Activated CD8-positive, alpha-beta memory T cell treated with anti-CD3 and anti-CD28 coated beads, Interleukin-2, amount 50 U/mL, for 48 hours (primary cell): ENCODE measurements around the gene PLEKHB2.
"Not testable (repeated sequence)": the region's sequence is repeated elsewhere in the genome, so short reads cannot be mapped to it uniquely, and the experiment has no call there.

ENCODE experiments used
- DNase-seq: peaks from one replicate; pipeline ENCODE4 v3.0.0-alpha.2; 2020

Gene PLEKHB2

DNA sequence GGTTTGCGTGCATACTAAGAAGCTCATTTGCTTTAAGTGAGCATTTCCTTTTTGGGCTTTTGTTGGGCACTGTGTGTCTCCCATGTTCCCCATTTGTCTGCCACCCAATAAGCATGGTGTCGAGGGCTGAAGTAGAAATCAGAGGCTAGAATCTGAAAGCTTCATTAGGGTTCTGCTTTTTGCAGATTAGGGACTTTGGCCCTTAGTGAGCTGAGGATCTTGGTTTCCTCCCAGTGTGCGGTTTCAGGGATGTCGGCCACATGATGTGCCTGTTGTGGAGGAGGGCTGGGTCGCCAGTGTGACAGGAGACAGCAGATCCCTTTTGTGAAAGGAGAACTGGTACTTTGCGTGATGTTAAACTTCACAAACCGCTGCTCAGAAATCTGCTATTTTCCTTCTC, 41.1 kb downstream of the PLEKHB2 start:
- DNase-seq, result no peak

DNA sequence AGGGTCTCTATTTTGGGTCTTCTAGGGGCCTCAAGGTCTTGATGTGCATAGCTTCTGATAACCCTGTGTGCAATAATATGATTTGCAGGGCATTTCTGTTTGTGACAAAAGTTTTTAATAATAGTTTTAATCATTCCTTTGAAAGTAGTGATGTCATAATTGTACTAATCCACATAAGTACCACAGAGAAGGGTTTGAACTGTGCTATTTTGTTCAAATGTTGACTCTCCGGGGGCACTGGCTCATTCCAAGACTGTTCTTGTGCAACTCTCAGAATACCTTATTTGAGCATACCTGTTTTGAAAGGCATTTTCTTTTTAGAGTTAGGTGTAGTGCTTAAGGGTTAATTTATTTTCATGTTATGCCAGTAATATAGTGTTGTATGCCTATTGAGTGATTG, 41.6 kb downstream of the PLEKHB2 start:
- no peak for DNase-seq

DNA sequence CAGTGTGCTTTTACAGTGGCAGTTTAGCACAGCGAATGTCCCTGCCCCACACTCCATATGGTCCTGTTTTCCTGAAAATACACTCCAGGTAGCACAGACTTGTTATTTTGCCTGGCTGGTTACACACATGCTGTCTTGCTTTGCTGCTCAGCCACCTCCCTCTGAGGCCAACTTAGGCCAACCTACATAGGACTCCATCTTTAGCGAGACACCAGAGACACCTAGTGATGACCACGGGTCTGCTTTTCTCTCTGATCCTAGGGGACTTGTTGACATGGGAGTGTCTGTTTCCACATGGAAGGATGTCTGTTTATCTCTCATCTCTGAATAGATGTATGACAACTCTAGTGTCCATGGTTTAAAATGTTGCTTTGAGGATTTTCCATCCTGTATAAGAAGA, 43.3 kb downstream of the PLEKHB2 start:
- no peak for DNase-seq

DNA sequence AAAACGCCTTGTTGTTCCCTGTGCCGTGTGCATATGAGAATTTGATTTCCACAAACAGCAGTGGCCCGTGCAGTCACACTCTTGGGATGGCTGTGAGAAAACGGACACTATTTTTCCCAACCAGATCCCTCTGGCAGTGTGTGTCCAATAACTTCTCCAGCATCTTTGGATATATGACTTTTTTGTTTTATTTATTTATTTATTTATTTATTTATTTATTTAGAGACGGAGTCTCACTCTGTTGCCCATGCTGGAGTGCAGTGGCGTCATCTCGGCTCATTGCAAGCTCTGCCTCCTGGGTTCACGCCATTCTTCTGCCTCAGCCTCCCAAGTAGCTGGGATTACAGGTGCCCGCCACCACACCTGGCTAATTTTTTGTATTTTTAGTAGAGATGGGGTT, 45.0 kb downstream of the PLEKHB2 start:
- DNase-seq, result not testable (repeated sequence)

DNA sequence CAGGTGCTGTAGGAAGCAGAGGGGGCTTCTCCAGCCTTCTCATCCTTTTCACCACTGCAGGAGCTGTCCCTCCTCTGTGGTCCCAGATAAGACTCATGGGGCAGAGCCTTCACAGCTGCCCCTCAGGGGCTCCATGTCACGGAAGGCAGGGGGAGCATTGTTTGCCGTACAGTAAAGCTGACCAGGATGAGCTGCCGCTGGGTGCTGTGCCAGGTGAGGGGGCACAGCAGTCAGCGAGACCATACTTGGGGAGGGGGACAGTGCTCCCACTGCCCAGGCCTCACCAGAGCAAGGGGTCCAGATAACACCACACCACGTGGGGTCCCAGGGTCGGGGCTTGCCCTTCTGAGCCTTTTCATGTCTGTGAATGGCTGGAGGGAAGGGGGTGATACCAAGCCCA, 46.3 kb downstream of the PLEKHB2 start:
- no peak for DNase-seq

DNA sequence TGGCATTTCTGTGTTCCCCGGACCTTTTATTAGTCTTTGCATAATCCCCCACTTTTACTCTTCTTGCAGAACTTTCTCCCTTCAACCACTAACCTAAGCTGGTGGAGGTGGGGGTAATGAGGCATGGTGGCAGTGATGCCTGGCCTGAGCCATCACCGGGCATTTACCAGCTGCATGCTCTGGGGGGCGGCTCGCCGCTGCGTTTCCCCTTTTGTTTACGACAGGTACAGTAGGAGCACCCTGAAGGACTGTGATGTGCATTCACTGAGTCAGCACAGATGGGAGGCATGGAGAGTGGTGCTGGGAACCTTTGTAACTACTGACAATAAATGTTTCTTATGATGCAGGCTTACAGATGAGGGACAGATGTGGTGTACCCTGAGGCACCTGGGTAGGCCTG, 46.9 kb downstream of the PLEKHB2 start:
- no peak for DNase-seq

DNA sequence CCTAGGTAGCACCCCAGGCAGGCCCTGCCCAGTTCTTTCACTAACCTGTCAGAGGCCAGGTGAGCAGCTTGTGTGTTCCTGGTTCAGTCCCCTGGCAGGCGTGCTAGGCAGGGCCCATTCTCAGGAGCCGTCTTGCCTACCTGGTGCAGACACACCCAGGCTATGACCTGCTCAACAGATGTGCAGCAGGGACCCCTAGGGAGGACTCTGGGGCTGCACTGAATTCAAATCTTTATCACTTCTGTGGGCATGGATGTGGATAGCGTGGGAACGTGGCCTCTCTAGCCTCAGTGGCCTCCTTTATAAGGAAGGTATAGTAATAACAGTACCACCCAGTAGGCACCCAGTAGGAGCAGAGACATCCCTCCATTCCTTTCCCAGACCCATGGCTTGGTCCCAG, 48.4 kb downstream of the PLEKHB2 start:
- DNase-seq, result no peak

DNA sequence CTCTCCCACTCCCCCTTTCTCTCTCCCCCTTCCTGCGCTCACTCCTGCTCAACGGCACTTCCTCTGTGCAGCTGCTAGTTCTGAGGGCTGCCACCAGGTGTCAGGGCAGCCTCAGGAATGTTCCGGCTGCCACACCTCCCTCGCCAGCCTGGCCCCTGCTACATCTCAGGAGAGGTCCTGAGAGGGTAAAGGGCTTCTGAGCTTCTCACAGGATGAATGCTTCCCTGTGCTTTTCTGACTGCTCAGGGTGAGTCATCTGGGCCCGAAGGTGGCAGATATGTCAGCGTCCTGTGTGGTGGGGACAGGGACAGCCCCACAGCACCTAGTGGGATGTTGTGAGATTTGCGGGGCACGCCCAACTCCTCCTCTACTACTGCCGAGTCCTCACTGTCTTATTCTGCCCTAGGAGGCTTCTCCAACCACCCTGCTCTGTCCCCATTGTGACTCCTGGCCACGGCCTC, 49.0 kb downstream of the PLEKHB2 start:
- DNase-seq, result peak; percentile 84

DNA sequence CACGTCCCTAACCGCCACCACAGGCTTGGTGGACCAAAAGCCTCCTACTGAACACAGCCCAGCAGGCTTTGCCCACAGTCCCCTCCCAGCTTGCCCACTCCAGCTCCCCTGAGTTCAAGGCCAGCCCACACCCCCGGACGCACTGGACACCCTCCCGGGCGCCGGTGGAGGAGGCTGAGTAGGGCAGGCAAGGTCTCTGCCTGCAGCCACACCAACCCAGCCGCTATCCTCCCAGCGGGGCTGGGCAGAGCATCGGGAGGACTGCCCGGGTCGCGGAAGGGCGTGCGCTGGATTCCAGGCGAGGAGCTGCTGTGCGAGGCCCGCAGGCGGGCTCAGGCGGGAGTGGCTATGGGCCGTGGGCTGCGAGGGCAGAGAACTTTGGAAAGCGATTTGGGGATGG, 49.5 kb downstream of the PLEKHB2 start:
- DNase-seq, result no peak

DNA sequence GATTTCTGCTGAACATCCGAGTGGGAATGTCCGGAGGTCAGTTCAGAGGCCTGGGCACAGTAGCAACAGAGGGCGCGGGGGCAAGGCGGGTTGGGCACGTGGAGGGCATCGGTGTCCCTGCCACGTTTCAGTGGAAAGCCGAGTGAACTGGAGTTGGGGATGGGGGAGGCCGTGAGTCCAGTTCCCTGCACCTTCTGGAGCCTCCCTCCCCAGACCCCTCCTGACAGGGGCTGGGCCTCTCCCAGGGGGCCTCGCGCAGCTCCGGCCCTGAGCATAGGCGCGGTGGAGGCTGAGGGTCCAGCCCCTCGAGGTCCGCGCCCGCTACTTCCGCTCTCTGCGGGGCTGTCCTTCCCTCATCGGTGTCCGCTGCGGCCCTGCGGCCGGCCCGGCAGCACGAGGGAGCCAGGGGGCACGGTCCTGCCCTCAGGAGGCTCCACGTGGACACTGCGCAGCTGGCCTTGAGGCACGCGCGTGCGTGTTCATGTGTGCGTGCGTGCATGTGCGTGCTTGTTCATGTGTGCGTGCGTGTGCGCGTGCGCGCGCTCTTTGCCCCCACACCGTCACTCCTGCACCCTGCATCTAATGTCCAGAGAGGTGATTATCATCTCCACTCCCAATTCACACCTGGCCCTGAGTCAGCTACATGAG, 50.2 kb downstream of the PLEKHB2 start:
- DNase-seq, result no peak

DNA sequence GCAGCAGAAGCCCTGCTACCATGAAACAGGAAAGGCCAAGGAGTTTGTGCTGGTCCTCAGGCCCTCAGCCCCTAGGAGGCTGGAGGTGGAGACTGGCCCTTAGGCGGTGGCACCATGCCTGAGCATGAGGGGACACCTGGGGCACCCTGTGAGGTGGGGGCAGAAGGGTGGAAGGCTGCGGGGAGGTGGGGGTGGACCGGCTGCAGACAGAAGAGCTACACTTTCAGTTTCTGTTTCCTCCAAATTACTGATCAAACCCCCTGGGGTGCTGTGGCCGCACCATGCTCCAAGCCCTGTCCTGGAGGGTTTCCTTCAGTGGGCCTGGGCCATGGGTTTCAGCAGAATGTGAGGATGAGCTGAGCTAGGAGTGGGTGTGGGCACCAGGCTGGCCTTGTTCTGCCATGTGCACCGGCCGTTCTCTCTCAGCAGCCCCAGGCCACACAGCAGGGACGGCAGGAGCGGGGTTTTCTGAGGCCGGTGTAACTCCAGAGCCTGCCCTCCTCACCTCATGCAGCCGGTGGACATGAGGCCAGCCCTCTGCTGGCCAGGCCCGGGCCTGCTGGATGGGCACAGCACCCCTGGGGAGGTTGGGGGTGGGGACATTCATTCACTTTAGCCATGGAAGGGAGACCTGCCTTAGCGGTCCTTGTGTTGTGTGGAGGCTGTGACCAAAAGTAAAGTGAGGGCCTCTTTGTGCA, 51.5 kb downstream of the PLEKHB2 start:
- no peak for DNase-seq

DNA sequence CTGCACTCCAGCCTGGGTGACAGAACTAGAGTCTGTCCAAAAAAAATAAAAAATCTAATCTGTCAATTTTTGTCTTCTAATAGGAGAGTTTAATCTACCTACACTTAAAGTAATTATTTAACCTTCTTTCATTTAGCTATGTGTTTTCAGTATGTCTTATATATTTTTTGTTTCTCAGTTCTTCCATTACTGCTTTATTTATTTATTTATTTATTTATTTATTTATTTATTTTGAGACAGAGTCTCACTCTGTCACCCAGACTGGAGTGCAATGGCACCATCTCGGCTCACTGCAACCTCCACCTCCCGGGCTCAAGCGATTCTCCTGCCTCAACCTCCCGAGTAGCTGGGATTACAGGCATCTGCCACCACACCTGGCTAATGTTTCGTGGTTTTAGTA, 60.4 kb downstream of the PLEKHB2 start:
- DNase-seq, result not testable (repeated sequence)

DNA sequence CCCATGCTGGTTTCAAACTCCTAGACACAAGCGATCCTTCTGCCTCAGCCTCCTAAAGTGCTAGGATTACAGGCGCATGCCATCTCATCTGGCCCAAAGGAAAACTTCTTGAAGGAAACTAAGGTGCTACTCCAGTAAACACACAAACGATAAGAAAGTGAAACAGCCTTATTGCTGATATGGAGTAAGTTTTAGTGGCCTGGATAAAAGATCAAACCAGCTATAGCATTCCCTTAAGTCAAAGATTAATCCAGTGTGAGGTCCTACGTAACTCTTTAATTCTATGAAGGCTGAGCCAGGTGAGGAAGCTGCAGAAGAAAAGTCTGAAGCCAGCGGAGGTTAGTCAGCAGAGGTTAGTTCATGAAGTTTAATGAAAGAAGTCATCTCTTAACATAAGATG, 63.4 kb downstream of the PLEKHB2 start:
- DNase-seq, result no peak

DNA sequence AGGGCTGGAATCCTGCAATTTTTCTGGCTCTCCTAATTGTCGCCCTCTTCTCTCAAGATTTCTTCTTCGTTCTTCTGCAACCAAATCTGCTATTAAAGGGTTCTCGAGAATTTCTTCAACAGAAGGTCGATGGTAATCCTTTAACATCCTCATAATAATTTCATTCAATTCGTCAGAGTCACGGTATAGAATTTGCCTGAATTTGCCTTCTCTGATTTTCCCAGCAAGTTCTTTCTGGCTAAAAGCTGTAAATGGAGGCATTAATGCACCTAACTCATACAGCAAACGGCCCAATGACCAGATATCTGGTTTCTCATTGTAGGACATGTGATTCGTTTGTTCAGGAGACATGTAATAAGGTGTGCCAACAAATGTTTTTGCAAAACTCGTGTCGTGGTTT, 72.9 kb downstream of the PLEKHB2 start:
- DNase-seq, result not testable (repeated sequence)

DNA sequence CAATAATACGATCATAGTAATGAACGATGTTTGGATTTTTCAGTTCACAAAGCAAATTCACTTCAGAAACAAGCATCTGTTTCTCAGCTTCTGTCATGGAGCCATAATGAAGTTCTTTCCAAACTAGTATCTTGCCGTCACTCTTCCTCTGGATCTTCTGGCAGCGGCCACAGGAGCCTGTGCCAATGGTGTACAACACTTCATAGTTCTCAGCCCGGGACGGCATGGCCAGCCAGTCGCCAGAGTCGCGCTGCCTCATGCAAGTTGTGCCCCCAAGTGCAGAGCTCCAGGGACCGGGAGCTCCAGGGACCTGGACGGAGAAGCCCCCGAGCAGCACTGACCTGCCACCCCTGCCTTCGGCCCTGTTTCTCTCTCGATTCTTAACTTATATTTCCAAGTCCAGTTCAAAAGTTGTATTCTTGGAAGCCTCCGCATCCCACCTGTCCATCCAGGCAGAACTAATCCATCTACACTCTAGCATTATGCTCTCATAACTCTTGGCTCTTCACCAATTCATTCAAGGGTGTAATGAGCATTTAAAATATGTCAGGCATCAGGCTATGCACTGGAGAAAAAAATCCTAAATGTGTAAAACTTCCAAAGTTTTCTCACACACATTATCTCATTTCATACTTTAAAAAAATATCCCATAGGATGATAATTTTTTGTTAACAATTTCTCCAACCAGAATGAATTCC, 73.7 kb downstream of the PLEKHB2 start:
- DNase-seq, result not testable (repeated sequence)

DNA sequence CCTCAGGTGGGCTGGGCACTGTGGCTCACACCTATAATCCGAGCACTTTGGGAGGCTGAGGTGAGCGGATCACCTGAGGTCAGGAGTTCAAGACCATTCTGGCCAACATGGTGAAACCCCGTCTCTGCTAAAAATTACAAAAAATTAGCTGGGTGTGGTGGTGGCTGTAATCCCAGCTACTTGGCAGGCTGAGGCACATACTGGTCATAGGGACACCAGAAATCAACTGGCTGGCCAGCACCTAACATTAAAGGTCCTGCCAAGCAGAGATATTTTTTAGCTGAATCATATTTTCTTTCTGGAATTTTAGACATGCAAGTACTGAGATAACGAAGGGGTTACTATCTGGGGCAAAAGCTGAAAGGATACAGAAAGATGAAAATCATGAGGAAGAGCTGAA, 76.3 kb downstream of the PLEKHB2 start:
- not testable (repeated sequence) for DNase-seq

DNA sequence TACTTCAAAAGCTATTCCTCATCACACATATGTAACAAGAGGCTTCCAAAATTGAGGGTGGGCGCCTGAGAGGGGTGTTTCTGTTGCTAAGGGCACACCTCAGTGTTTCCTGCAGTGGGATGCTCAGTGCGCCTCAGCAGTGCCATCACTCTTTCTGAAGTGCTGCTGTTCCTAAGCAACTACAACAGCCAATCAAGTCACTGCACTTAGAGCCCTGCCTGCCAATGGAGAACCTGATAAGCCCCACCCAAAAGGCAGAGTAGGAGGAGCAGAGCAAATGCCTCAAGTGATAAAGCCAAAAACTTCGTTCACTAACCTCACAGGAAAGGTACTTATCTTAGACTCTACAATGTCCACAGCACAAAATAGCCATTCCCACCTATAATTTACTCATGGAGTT, 88.3 kb downstream of the PLEKHB2 start:
- not testable (repeated sequence) for DNase-seq

DNA sequence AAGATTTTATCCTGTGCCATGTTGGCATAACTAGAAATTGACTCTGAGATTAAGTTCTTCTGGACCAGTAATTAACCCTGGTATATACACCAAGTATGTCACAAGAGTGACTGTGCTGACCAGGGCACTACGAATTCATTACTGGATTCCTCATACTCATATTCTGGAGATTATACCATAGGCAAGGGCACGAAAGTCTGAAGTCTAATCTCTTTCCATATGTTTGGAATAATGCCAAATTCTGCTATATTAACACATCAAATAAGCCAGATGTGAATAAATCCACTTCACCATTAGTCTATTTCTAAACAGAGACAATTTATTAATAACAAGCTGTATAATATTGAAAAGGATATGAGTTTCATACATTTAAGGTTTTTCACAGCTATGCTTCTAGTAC, 91.0 kb downstream of the PLEKHB2 start:
- not testable (repeated sequence) for DNase-seq
